ENCODE measurements around the gene ZDHHC13. TPM values are rescaled to one million over a fixed set of nuclear protein-coding genes. Genes with fewer than 3 reads are reported as not detected.

Gene ZDHHC13
- polyA plus RNA-seq, 4 donors, result 5.7 to 21.7 (median 14.5) TPM

DNA sequence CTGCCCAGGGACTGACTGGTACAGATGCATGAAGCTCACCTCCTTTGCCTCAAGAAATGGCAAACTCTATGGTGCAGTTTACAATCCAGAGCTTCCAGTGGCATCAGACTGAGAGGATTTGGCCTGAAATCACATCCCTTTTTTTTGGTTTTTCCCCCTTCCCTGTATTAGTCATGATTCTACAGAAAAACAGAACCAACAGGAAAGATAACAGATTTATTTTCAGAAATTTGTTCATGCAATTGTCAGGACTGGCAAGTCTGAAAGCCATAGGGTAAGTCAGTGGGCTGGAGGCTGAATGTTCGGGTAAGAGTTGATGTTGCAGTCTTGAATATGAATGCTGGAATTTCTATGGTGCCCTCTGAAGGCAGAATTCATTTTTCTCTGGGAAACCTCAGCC, 12.0 kb upstream of the ZDHHC13 start:
- H3K4me3 ChIP-seq (ENCODE audit: low read depth in 1 of 3, low read length in 3 of 3), result no peak overlapping the region
- DNase-seq, result no peak
- no peaks in the 10 kb centered on the region for H3K36me3 ChIP-seq (ENCODE audit: control insufficient read depth in 3 of 3, insufficient read depth in 2 of 3, low read depth in 1 of 3, low read length in 3 of 3)
- peaks cover 4 to 30% (median 7%) of the 10 kb centered on the region in 3 donors for H3K4me1 ChIP-seq (ENCODE audit: control insufficient read depth in 3 of 3, insufficient read depth in 2 of 3, low read depth in 1 of 3, low read length in 2 of 3)
- no peak overlapping the region for H3K27ac ChIP-seq (ENCODE audit: low read depth in 1 of 3, low read length in 2 of 3)
- peaks cover 0 to 6% of the 10 kb centered on the region in 2 donors for H3K9me3 ChIP-seq (ENCODE audit: control insufficient read depth in 2 of 2, insufficient read depth in 1 of 2, low read depth in 1 of 2, low read length in 1 of 2)
- no peak for FAIRE-seq
- peaks cover 0 to 2% (median 0%) of the 10 kb centered on the region in 3 donors for H3K27me3 ChIP-seq (ENCODE audit: control insufficient read depth in 3 of 3, insufficient read depth in 3 of 3, low read length in 3 of 3)
- 86 to 96% (median 87%) methylated on average over 1 of the region's 1 CpG for WGBS, 3 donors

DNA sequence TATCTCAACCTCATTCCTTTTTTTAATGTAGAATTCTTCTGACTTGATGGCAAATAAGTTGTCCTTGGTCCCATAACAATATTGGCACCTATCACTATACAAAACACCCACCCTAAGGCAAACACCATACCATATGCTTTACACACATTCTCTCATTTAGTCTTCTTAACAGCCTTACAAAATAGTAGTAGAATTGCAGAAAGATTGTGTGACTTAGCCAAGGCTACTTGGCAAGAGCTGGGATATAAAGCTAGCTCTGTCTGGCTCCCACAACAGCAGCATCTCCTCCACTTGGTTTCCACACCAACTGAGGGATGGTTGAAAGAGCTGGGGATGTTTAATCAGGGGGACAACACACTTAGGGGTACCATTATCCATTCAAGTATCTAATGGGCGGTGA, 9.8 kb upstream of the ZDHHC13 start:
- H3K27ac ChIP-seq (ENCODE audit: low read depth in 1 of 3, low read length in 2 of 3), result no peak overlapping the region
- no peak for DNase-seq
- FAIRE-seq, result no peak

DNA sequence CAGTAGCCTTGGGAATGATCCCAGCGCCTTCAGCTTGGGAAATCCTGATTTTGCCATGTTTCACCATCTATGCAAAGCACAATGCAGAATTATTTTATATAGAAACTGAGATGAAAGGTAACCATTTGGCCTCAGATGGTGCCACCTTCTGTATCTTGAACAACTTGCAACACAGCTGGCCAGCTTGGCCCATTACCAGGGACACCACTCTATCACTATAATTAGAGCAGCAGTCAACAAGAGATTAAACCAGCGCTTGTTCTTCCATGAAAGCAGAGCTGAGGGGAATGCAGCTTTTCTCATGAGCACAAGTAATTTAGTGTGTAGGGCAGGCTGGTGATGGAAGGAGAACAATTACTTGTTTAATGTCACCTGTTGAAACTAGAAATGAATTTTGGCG, 6.7 kb upstream of the ZDHHC13 start:
- no peaks in the 10 kb centered on the region for H3K9me3 ChIP-seq (ENCODE audit: control insufficient read depth in 2 of 2, insufficient read depth in 1 of 2, low read depth in 1 of 2, low read length in 1 of 2)
- H3K4me1 ChIP-seq (ENCODE audit: control insufficient read depth in 3 of 3, insufficient read depth in 2 of 3, low read depth in 1 of 3, low read length in 2 of 3), result peaks cover 0 to 10% (median 0%) of the 10 kb centered on the region in 3 donors
- H3K4me3 ChIP-seq (ENCODE audit: low read depth in 1 of 3, low read length in 3 of 3), result no peak overlapping the region
- FAIRE-seq (no peak), DNase-seq (peak in 1 of 2 donors; percentile 46)
- no peaks in the 10 kb centered on the region for H3K27me3 ChIP-seq (ENCODE audit: control insufficient read depth in 3 of 3, insufficient read depth in 3 of 3, low read length in 3 of 3)
- WGBS, 3 donors, result 34 to 69% (median 46%) methylated on average over 3 of the region's 3 CpGs
- H3K36me3 ChIP-seq (ENCODE audit: control insufficient read depth in 3 of 3, insufficient read depth in 2 of 3, low read depth in 1 of 3, low read length in 3 of 3), result no peaks in the 10 kb centered on the region
- no peak overlapping the region for H3K27ac ChIP-seq (ENCODE audit: low read depth in 1 of 3, low read length in 2 of 3)

More for the DNA sequence above, 9.8 kb upstream of the ZDHHC13 start:
- Histone ChIP-seq H3K9me3 (ENCODE audit: control insufficient read depth in 2 of 2, insufficient read depth in 1 of 2, low read depth in 1 of 2, low read length in 1 of 2) (no peaks in the 10 kb centered on the region), H3K27me3 (ENCODE audit: control insufficient read depth in 3 of 3, insufficient read depth in 3 of 3, low read length in 3 of 3) (peaks cover 0 to 2% (median 0%) of the 10 kb centered on the region in 3 donors), H3K4me3 (ENCODE audit: low read depth in 1 of 3, low read length in 3 of 3) (no peak overlapping the region), H3K36me3 (ENCODE audit: control insufficient read depth in 3 of 3, insufficient read depth in 2 of 3, low read depth in 1 of 3, low read length in 3 of 3) (no peaks in the 10 kb centered on the region), H3K4me1 (ENCODE audit: control insufficient read depth in 3 of 3, insufficient read depth in 2 of 3, low read depth in 1 of 3, low read length in 2 of 3) (peaks cover 4 to 24% (median 7%) of the 10 kb centered on the region in 3 donors)
- 96% methylated on average over 1 of the region's 1 CpG for WGBS, 3 donors

DNA sequence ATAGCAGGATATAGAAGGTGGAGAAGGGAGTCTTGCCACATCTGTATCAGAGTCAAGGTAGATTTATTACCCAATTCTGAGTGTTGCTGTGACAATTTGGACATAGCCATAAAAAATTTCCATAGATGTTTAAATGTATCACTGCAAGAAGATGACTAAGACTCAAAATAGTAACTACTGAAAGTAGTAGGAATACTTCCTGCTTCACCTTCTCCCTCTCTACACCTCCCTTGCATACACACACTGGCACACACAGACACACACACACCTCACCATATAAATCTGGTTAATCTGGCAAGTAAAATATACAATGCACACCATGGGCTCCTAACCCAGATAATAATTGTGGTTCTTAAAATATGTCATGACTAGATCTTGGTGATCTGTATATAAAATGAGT, 5.2 kb upstream of the ZDHHC13 start:
- Histone ChIP-seq H3K36me3 (ENCODE audit: control insufficient read depth in 3 of 3, insufficient read depth in 2 of 3, low read depth in 1 of 3, low read length in 3 of 3) (no peaks in the 10 kb centered on the region), H3K4me1 (ENCODE audit: control insufficient read depth in 3 of 3, insufficient read depth in 2 of 3, low read depth in 1 of 3, low read length in 2 of 3) (peaks cover 0 to 4% (median 0%) of the 10 kb centered on the region in 3 donors), H3K4me3 (ENCODE audit: low read depth in 1 of 3, low read length in 3 of 3) (no peak overlapping the region), H3K9me3 (ENCODE audit: control insufficient read depth in 2 of 2, insufficient read depth in 1 of 2, low read depth in 1 of 2, low read length in 1 of 2) (no peaks in the 10 kb centered on the region), H3K27ac (ENCODE audit: low read depth in 1 of 3, low read length in 2 of 3) (no peak overlapping the region), H3K27me3 (ENCODE audit: control insufficient read depth in 3 of 3, insufficient read depth in 3 of 3, low read length in 3 of 3) (no peaks in the 10 kb centered on the region)
- FAIRE-seq (no peak), DNase-seq (no peak)

DNA sequence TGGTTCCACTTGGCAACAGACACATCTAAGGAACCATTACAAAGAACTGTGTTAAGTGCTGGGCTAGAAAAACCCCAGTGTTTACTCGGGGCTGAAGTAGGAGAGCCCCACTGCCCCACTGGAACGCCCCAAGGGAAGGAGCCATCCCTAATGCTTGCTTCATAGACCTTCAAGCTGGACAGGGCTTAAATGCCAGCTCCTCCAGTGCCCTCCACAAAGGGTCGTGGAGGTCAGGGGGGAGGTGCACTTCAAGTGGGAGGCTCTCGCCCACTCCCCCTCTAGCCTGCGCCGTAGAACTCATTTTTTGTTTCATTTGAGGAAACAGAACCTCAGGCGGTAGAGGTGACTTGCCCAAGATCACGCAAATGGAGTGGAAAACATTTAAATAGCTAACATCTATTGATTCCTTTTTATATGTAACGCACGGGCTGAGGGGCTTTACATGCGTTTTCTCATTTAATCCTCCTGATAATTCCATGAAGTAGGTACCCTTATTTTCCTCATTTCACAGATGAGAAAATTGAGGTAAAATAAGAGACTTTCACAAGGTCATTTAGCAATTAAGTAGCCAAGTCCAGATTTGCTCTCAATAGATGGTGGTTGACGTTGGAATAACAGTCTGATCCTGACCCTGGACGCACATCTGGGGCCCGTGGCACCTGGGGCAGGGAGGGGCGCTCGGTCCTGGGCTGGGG, 545 bp upstream of the ZDHHC13 start:
- Histone ChIP-seq H3K9me3 (ENCODE audit: control insufficient read depth in 2 of 2, insufficient read depth in 1 of 2, low read depth in 1 of 2, low read length in 1 of 2) (no peaks in the 10 kb centered on the region), H3K27ac (ENCODE audit: low read depth in 1 of 3, low read length in 2 of 3) (no peak overlapping the region), H3K27me3 (ENCODE audit: control insufficient read depth in 3 of 3, insufficient read depth in 3 of 3, low read length in 3 of 3) (no peaks in the 10 kb centered on the region), H3K36me3 (ENCODE audit: control insufficient read depth in 3 of 3, insufficient read depth in 2 of 3, low read depth in 1 of 3, low read length in 3 of 3) (peaks cover 0 to 4% (median 0%) of the 10 kb centered on the region in 3 donors), H3K4me3 (ENCODE audit: low read depth in 1 of 3, low read length in 3 of 3) (peak overlapping the region in 2 of 3 donors; percentile 93 to 99), H3K4me1 (ENCODE audit: control insufficient read depth in 3 of 3, insufficient read depth in 2 of 3, low read depth in 1 of 3, low read length in 2 of 3) (peaks cover 2 to 17% (median 15%) of the 10 kb centered on the region in 3 donors)
- DNase-seq (no peak), FAIRE-seq (no peak)
- 27 to 34% (median 33%) methylated on average over 16 of the region's 16 CpGs for WGBS, 3 donors

DNA sequence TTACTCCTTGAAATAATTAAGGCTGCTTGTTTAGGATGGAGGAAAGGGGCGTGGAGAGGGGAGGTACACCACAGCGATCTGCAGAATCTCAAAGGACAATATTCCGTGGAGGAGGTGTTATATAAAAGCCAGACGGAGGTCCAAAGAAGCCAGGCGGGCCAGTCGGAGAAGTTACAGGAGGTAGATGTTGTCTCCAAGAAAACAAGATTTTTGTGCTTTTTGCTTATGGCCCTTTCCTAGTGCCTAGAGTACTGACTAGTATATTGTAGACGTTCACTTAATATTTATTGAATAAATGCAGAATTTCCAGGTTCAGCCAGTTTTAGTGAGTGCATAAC, 761 bp downstream of the ZDHHC13 start:
- Histone ChIP-seq H3K9me3 (ENCODE audit: control insufficient read depth in 2 of 2, insufficient read depth in 1 of 2, low read depth in 1 of 2, low read length in 1 of 2) (no peaks in the 10 kb centered on the region), H3K27me3 (ENCODE audit: control insufficient read depth in 3 of 3, insufficient read depth in 3 of 3, low read length in 3 of 3) (no peaks in the 10 kb centered on the region), H3K4me1 (ENCODE audit: control insufficient read depth in 3 of 3, insufficient read depth in 2 of 3, low read depth in 1 of 3, low read length in 2 of 3) (peaks cover 2 to 17% (median 15%) of the 10 kb centered on the region in 3 donors), H3K36me3 (ENCODE audit: control insufficient read depth in 3 of 3, insufficient read depth in 2 of 3, low read depth in 1 of 3, low read length in 3 of 3) (peaks cover 0 to 4% (median 0%) of the 10 kb centered on the region in 3 donors), H3K27ac (ENCODE audit: low read depth in 1 of 3, low read length in 2 of 3) (peak overlapping the region in 2 of 3 donors; percentile 82 to 91), H3K4me3 (ENCODE audit: low read depth in 1 of 3, low read length in 3 of 3) (peak overlapping the region; percentile 90 to 99 (median 93))
- FAIRE-seq (no peak), DNase-seq (no peak)
- 6 to 21% (median 11%) methylated on average over 7 of the region's 7 CpGs for WGBS, 3 donors

DNA sequence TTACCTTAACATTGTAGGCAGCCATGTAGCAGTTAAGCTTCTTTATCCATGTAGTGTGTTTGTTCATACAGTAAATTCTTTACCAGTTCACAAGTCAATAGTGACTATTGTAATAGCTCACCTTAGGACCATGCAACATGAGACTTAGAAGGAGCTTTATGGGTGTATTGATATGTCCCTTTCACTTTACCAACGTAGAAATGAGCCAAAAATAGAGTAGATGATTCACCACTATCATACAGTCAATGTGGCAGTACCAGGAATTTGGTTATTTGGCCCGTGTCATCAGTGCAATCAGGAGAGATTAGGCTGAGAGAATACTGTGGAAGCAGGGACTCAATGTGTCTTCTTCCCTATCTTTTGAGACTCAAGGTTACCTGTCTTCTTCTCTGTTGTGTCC, 4.7 kb downstream of the ZDHHC13 start:
- Histone ChIP-seq H3K4me3 (ENCODE audit: low read depth in 1 of 3, low read length in 3 of 3) (no peak overlapping the region), H3K4me1 (ENCODE audit: control insufficient read depth in 3 of 3, insufficient read depth in 2 of 3, low read depth in 1 of 3, low read length in 2 of 3) (peaks cover 2 to 15% (median 13%) of the 10 kb centered on the region in 3 donors), H3K9me3 (ENCODE audit: control insufficient read depth in 2 of 2, insufficient read depth in 1 of 2, low read depth in 1 of 2, low read length in 1 of 2) (no peaks in the 10 kb centered on the region), H3K27me3 (ENCODE audit: control insufficient read depth in 3 of 3, insufficient read depth in 3 of 3, low read length in 3 of 3) (no peaks in the 10 kb centered on the region), H3K27ac (ENCODE audit: low read depth in 1 of 3, low read length in 2 of 3) (no peak overlapping the region), H3K36me3 (ENCODE audit: control insufficient read depth in 3 of 3, insufficient read depth in 2 of 3, low read depth in 1 of 3, low read length in 3 of 3) (peaks cover 0 to 7% (median 0%) of the 10 kb centered on the region in 3 donors)
- 27 to 44% (median 36%) methylated on average over 2 of the region's 2 CpGs for WGBS, 3 donors
- FAIRE-seq (no peak), DNase-seq (no peak)

DNA sequence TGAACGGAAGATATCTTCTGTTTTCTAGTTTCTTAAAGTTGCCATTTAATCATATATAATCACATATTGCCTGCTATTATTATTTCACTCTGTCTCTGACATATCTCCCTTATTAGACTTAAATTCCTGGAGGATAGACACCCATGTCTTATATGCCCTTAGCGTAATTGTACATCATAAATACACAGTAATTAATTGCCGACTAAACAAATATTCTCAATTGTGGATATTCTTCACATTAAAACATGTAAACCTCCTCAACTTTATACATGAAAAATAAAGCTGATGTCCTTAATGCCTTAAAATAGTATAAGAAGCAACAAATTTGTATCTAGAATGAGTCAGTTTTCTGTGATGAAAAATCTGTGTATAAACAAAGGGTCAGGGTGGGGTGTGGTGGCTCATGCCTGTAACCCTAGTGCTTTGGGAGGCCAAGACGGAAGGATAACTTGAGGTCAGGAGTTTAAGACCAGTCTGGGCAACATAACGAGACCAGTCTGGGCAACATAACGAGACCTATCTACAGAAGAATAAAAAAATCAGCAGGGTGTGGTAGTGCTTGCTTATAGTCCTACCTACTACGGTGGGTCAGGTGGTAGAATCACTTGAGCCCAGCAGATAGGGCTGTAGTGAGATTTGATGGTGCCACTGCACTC, 6.1 kb downstream of the ZDHHC13 start:
- no peaks in the 10 kb centered on the region for H3K27me3 ChIP-seq (ENCODE audit: control insufficient read depth in 3 of 3, insufficient read depth in 3 of 3, low read length in 3 of 3)
- H3K4me1 ChIP-seq (ENCODE audit: control insufficient read depth in 3 of 3, insufficient read depth in 2 of 3, low read depth in 1 of 3, low read length in 2 of 3), result peaks cover 2 to 14% (median 7%) of the 10 kb centered on the region in 3 donors
- peaks cover 0 to 7% (median 0%) of the 10 kb centered on the region in 3 donors for H3K36me3 ChIP-seq (ENCODE audit: control insufficient read depth in 3 of 3, insufficient read depth in 2 of 3, low read depth in 1 of 3, low read length in 3 of 3)
- no peak overlapping the region for H3K4me3 ChIP-seq (ENCODE audit: low read depth in 1 of 3, low read length in 3 of 3)
- no peak for DNase-seq
- no peak for FAIRE-seq
- H3K27ac ChIP-seq (ENCODE audit: low read depth in 1 of 3, low read length in 2 of 3), result no peak overlapping the region
- 86 to 92% (median 90%) methylated on average over 7 of the region's 7 CpGs for WGBS, 3 donors
- no peaks in the 10 kb centered on the region for H3K9me3 ChIP-seq (ENCODE audit: control insufficient read depth in 2 of 2, insufficient read depth in 1 of 2, low read depth in 1 of 2, low read length in 1 of 2)
